HG02884 (cell line): ENCODE data around the gene PRDM12.

Experiments used
- ATAC-seq: cut with Tn5 transposase; IDR thresholded peaks from one replicate; pipeline ENCODE4 v1.9.1; 2021; ENCODE audit warnings: mild to moderate bottlenecking, moderate library complexity; ENCODE audit not compliant: unreplicated experiment

The PRDM12 gene

DNA sequence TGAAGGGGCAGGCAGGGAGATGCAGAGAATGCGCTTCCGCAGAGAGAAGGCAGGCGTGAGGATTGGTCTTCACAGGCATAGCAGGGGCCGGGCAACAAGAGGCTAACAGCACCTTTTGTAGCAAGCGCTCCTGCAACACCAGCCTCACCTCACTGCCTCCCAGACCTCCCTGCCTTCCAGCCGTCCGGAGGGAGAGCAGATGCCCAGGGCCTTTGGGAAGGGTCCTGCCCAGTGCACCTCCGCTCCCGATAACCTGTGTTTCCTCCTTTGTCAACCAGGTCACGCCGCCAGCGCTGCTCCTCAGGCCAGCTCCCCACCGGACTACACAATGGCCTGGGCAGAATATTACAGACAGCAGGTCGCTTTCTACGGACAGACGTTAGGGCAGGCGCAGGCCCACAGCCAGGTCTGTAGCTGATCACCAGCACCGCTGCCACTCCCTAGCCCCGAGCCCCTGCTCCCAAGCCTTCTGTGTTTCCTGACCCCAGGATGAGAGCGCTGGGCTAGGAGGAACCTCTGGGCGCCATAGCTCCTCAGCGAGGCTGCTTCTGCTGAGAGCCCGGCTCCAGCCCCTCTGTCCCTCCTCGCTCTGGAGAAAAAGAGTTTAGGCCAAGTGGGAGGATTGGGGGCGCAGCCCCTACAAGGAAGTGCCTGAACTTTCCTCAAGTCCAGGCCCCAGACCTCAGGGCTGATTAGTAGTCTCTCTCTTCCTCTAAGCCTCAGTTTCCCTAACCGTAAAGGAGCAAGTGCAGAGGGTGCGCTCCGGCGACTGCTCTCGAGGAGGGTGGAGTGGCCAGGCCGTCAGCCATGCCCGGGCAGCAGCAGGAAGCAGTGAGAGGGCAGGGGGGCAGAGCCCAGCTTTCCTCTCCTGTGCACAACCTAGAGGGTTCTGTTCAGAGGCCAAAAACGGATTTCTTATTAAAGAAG lies 28.4 kb upstream of the PRDM12 start:
- no peak for ATAC-seq

DNA sequence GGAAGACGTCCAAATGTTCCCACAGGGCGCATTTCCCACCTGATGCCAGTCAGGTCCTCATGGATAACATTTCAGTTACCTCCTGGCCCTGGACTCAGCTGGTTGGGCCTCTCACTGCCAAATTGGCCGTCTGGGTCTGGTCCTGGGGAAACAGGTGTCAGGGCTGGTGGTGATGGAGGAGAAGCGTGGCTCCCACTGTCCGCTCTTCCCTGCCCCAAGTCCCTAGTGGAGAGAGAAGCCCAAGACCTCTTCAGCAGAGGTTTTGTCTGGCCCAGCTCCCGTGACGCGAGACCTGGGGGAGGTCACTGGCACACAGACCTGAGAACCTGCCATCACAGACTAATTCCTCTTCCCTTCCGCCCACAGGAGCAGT lies 27.8 kb upstream of the PRDM12 start:
- no peak for ATAC-seq

DNA sequence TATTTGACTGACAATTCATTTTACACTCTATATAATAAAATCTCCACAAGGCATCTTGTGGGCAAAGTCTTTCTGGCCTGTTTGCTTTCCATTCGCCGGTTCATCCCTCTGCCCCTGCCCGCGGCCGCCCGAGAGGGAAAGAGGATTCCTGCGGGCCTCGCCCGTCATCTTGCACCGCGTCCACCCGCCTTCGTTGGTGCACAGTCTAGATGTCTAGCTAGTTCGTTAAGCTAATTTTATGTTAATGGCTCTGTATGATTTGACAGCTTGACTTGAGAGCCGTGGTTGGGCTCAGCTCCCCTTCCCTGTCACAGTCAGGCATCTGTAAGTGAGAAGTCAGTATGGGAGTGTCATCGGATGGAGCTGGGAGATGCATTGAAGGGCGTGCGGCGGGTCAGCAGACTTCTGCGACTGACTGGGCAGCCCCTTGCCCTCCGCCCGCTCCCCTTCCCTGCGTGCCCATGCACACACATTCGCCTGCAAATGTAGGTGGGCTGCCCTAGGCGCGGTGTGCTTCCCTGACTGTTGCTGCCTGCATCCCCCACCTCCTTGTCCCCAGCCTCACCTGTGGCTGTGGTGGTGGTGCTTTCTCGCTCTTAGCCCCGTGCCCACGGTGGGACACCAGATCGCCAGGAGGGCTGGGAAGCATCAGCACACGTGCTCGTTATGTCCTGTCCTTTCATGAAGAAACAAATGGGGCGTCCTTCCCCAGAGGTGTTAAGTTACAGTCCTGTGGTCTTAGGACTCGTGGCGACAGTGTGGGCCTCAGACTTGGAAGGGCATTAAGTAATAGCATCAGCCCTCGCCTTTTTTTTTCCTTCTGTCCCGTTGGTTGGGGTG lies 25.9 kb upstream of the PRDM12 start:
- no peak for ATAC-seq

DNA sequence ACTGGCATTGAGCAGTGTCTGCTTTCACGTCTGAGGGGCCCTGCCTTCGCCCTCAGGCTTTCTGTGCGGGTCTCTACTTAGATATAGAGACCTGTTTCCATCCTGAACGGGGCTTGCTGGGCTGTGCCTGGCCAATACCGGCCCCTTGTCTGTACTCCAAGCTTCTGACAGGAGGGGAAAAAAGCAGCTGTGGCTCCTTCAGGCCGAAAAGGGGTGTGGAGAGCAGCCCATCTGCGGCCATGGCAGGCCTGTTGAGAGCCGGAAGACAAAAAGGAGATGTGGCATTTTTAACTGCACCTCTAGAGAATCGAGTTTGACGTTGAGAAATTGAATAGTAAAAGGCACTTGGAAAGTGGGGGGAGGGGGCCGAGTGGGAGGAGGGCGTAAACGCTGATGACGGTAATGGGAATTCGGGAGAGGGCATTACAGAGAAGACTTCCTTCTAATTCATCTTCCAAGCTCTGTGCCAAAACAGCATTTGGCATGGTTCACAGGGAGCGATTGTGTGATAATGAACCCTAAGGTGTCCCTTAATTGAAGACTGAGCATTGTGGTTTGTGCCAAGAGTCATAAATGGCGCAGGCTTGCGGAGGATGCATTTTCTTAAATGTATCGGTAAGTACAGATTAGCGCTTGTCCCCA lies 25.1 kb upstream of the PRDM12 start:
- no peak for ATAC-seq

- no peak for ATAC-seq
Measured at GRCh38 chr9:130639866-130640555, 24.4 kb upstream of the PRDM12 start.

DNA sequence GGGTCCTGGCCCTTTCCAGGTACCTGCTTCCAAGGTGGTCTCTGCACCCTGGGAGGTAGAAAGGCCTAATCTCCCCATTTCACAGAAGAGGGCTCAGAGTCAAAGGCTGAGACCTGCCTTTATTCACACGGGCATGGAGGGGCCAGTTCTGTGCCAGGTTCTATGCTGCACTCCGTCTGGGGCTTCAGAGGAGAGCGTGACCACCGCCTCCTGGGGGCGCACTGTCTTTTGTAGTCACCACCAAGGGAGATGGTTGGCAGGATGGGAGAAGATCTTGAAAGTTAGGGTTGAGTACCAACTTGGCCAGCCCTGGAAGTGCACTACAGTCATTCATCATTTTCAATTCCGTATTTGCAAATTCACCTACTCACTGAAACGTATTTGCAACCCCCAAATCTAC lies 23.7 kb upstream of the PRDM12 start:
- no peak for ATAC-seq

DNA sequence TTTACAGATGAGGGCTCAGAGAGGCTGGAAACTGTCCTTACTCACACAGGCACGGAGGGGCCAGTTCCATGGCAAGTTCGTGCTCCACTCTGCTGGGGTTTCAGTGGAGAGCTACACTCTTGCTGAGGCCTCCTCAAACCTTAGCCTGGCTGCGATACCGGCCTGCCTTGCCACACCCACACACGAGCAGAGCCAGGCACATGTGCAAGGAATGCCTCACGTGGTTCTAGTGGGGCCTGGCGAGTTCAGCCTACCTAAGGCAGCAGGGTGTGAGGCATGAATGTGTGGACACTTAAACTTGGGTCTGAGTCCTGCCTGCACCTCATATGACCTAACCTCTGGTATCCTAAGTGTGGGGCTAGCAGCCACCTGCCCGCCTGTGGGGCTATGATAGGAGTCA lies 21.5 kb upstream of the PRDM12 start:
- ATAC-seq = no peak

- ATAC-seq = no peak
Measured at GRCh38 chr9:130651221-130651620, 13.2 kb upstream of the PRDM12 start.

GRCh38 chr9:130651752-130652151 lies 12.6 kb upstream of the PRDM12 start:
- no peak for ATAC-seq

GRCh38 chr9:130654879-130655278 lies 9.5 kb upstream of the PRDM12 start:
- ATAC-seq = no peak

DNA sequence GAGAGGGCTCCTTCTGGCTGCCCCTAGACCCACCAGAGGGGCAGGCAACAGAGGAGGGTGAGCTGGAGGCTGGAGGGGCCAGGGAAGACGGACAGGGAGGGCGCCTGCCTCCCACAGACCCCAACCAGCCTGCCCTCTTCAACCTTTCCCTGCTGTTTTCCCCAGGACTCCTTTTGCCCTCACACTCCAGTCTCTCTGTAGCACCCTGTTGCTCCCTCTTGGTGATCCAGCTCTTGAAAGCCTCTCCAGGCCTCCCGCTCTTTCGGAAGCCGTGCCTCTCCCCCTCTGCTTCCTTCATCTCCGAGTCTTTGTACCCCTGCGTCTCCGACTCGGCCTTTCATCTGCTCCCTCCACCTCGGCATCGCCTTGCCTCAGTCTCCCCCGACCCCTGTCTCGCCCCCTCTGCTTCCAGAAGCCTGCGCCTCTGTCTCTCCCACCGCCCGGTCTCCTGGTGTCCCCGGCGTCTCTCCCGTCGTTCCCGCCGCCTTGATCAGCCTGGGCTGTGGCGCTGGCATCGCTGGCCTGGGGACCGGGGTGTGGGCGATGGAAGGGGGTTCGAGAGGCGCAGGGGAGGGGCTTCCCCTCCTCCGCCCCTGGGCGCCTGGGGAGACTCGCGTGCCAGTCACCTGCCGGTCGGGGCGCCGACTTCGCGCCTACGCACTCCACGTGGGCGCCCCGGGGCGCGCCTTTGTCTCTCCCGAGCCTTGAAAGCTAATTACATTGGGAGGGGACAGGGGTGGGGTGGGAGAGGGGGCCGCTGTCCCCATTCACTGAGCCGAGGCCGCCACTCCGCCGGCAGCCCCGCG lies 5.3 kb upstream of the PRDM12 start:
- no peak for ATAC-seq

DNA sequence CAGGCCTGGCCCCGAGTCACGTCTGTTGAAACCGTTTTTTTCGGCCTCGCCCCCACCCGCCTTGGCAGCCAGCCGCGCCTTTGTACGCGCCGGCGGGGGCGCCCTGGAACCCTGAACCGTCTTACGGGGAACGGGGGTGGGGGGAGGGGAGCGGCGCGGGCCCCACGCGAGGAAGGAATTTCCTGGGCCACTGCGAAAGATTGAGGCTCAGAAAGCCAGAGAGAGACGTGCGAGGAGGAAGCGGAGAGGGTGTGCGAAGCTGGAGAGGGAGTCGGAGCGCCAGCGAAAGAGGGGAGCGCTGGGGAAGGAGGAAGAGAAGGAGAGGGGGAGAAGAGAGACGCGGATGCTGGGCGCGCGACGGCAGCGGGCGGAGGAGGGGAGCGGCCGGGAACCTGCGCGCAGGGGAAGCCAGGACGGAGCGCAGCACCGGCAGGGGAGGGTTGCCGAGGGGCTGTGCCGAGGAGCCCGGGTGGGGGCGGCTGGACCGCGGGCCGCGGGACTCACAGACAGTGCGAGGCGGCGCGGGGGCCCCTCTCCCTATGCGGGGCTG lies 4.6 kb upstream of the PRDM12 start:
- ATAC-seq = no peak

DNA sequence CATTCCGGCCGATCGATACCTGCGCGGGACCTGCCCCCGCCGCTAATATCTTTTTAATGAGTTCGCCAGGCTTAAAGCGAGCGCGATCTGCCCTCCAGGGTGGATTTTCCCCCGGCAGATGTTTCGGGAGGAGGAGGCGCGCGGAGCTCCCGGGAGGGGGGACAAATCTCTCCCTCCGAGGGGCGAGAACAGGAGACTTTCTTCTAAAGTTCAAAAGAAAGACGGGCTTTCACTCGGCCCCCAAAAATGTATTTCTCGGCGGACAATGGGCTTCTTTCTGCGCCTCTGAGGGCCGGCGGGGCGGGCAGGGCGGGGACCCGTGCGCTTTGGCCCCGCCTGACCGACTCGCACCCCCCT lies 4.1 kb upstream of the PRDM12 start:
- ATAC-seq = no peak

GRCh38 chr9:130660683-130661450 lies 3.5 kb upstream of the PRDM12 start:
- no peak for ATAC-seq

GRCh38 chr9:130661451-130662098 lies 2.8 kb upstream of the PRDM12 start:
- no peak for ATAC-seq

- no peak for ATAC-seq
Measured at GRCh38 chr9:130662099-130662969, 2.1 kb upstream of the PRDM12 start.

- no peak for ATAC-seq
Measured at GRCh38 chr9:130662970-130663257, 1.5 kb upstream of the PRDM12 start.
